Large intestine (tissue), 3 donors: ENCODE measurements around the gene FRY. TPM values are rescaled to one million over a fixed set of nuclear protein-coding genes. Genes with fewer than 3 reads are reported as not detected.

Experiments used
- DNase-seq, 2 donors: peaks; one replicate each; pipeline versions ENCODE4 v3.0.0 to v3.0.0-alpha.2; 2013
- H3K27ac ChIP-seq: one replicate; pipeline ENCODE4 v1.5.1; 2013; ENCODE audit warnings: low read length
- H3K27me3 ChIP-seq: 2 replicates; pipeline ENCODE4 v1.6.1; 2013; ENCODE audit warnings: low read length; ENCODE audit not compliant: control insufficient read depth, insufficient read depth
- H3K36me3 ChIP-seq: 2 replicates; pipeline ENCODE4 v1.6.1; 2013; ENCODE audit warnings: low read length; ENCODE audit not compliant: control insufficient read depth, insufficient read depth
- H3K4me1 ChIP-seq: one replicate; pipeline ENCODE4 v1.6.1; 2013; ENCODE audit warnings: low read length; ENCODE audit not compliant: control insufficient read depth, insufficient read depth
- H3K4me3 ChIP-seq: one replicate; pipeline ENCODE4 v1.5.1; 2013; ENCODE audit warnings: low read length
- H3K9me3 ChIP-seq: one replicate; pipeline ENCODE4 v1.6.1; 2013; ENCODE audit warnings: mild to moderate bottlenecking, low read depth, low read length, moderate library complexity; ENCODE audit not compliant: control insufficient read depth
- WGBS: methylation state at CpG from one replicate; pipeline ENCODE4 v1.1.5; 2013; ENCODE audit warnings: low lambda C conversion rate; ENCODE audit not compliant: insufficient coverage; 5-methylcytosine and 5-hydroxymethylcytosine counted together
- polyA plus RNA-seq: library from polyadenylated mRNA; unstranded; fragments of 120-200 nt; gene quantifications from one replicate; pipeline ENCODE4 v1.2.1, GENCODE V29; 2013

FRY gene
- polyA plus RNA-seq, 1 donor, result 12.4 TPM

- DNase-seq, result no peak
- WGBS, result no CpG with 5 or more reads among the region's 3 CpGs
Observed at GRCh38 chr13:32026623-32027022, 5.0 kb upstream of the FRY start.

GRCh38 chr13:32028711-32029110, 2.9 kb upstream of the FRY start:
- Histone ChIP-seq H3K4me1 (peaks cover 5% of the 10 kb centered on the region), H3K36me3 (no peaks in the 10 kb centered on the region), H3K27me3 (peaks cover 4% of the 10 kb centered on the region), H3K9me3 (no peaks in the 10 kb centered on the region), H3K4me3 (no peak overlapping the region), H3K27ac (no peak overlapping the region)
- WGBS, result 100% methylated on average over 1 of the region's 3 CpGs
- DNase-seq, result no peak

More at GRCh38 chr13:32026623-32027022, 5.0 kb upstream of the FRY start:
- Histone ChIP-seq H3K27me3 (peaks cover 4% of the 10 kb centered on the region), H3K27ac (no peak overlapping the region), H3K9me3 (no peaks in the 10 kb centered on the region), H3K4me3 (no peak overlapping the region), H3K36me3 (no peaks in the 10 kb centered on the region), H3K4me1 (peaks cover 5% of the 10 kb centered on the region)

GRCh38 chr13:32029684-32030083, 1.9 kb upstream of the FRY start:
- WGBS, result no CpG with 5 or more reads among the region's 6 CpGs
- no peak for DNase-seq

GRCh38 chr13:32031815-32032370, 319 bp downstream of the FRY start:
- Histone ChIP-seq H3K4me3 (peak overlapping the region; percentile 56), H3K36me3 (no peaks in the 10 kb centered on the region), H3K27ac (peak overlapping the region; percentile 54), H3K9me3 (no peaks in the 10 kb centered on the region), H3K27me3 (peaks cover 4% of the 10 kb centered on the region), H3K4me1 (peaks cover 12% of the 10 kb centered on the region)
- WGBS, result 50% methylated on average over 2 of the region's 3 CpGs
- DNase-seq, result no peak

More at GRCh38 chr13:32029684-32030083, 1.9 kb upstream of the FRY start:
- peaks cover 5% of the 10 kb centered on the region for H3K4me1 ChIP-seq
- peaks cover 4% of the 10 kb centered on the region for H3K27me3 ChIP-seq
- H3K36me3 ChIP-seq, result no peaks in the 10 kb centered on the region
- no peak overlapping the region for H3K27ac ChIP-seq
- no peak overlapping the region for H3K4me3 ChIP-seq
- no peaks in the 10 kb centered on the region for H3K9me3 ChIP-seq

- Histone ChIP-seq H3K27me3 (peaks cover 4% of the 10 kb centered on the region), H3K9me3 (no peaks in the 10 kb centered on the region), H3K36me3 (no peaks in the 10 kb centered on the region), H3K27ac (no peak overlapping the region), H3K4me1 (peaks cover 12% of the 10 kb centered on the region), H3K4me3 (no peak overlapping the region)
- no CpG with 5 or more reads among the region's 1 CpG for WGBS
- DNase-seq, result no peak
Observed at GRCh38 chr13:32032759-32033158, 1.2 kb downstream of the FRY start.

- H3K4me1 ChIP-seq, result peaks cover 12% of the 10 kb centered on the region
- peaks cover 4% of the 10 kb centered on the region for H3K27me3 ChIP-seq
- H3K27ac ChIP-seq, result no peak overlapping the region
- no peaks in the 10 kb centered on the region for H3K9me3 ChIP-seq
- H3K36me3 ChIP-seq, result no peaks in the 10 kb centered on the region
- no peak overlapping the region for H3K4me3 ChIP-seq
- DNase-seq, result no peak
- WGBS, result no CpG with 5 or more reads among the region's 3 CpGs
Observed at GRCh38 chr13:32033744-32034143, 2.2 kb downstream of the FRY start.

- no peak overlapping the region for H3K4me3 ChIP-seq
- H3K36me3 ChIP-seq, result no peaks in the 10 kb centered on the region
- peak; percentile 54 to 63 for DNase-seq
- WGBS, result 100% methylated on average over 1 of the region's 2 CpGs
- peaks cover 8% of the 10 kb centered on the region for H3K4me1 ChIP-seq
- H3K27ac ChIP-seq, result peak overlapping the region; percentile 7
- peaks cover 4% of the 10 kb centered on the region for H3K27me3 ChIP-seq
- no peaks in the 10 kb centered on the region for H3K9me3 ChIP-seq
Observed at GRCh38 chr13:32035716-32036115, 4.1 kb downstream of the FRY start.

GRCh38 chr13:32036126-32036695, 4.6 kb downstream of the FRY start:
- peaks cover 2% of the 10 kb centered on the region for H3K27me3 ChIP-seq
- no peak for DNase-seq
- H3K27ac ChIP-seq, result peak overlapping the region; percentile 7
- H3K36me3 ChIP-seq, result no peaks in the 10 kb centered on the region
- H3K9me3 ChIP-seq, result no peaks in the 10 kb centered on the region
- H3K4me1 ChIP-seq, result peaks cover 7% of the 10 kb centered on the region
- no peak overlapping the region for H3K4me3 ChIP-seq
- WGBS, result no CpG with 5 or more reads among the region's 4 CpGs

- peak in 1 of 2 donors; percentile 59 for DNase-seq
Observed at GRCh38 chr13:32036757-32037156, 5.2 kb downstream of the FRY start.

GRCh38 chr13:32037471-32037870, 5.9 kb downstream of the FRY start:
- Histone ChIP-seq H3K36me3 (no peaks in the 10 kb centered on the region), H3K4me3 (no peak overlapping the region), H3K27me3 (no peaks in the 10 kb centered on the region), H3K4me1 (peaks cover 7% of the 10 kb centered on the region), H3K27ac (no peak overlapping the region), H3K9me3 (no peaks in the 10 kb centered on the region)
- no peak for DNase-seq
- no CpG with 5 or more reads among the region's 2 CpGs for WGBS

More at GRCh38 chr13:32036757-32037156, 5.2 kb downstream of the FRY start:
- Histone ChIP-seq H3K36me3 (no peaks in the 10 kb centered on the region), H3K27me3 (no peaks in the 10 kb centered on the region), H3K9me3 (no peaks in the 10 kb centered on the region), H3K4me3 (no peak overlapping the region), H3K4me1 (peaks cover 7% of the 10 kb centered on the region), H3K27ac (no peak overlapping the region)
- WGBS, result no CpG with 5 or more reads among the region's 2 CpGs

GRCh38 chr13:32038343-32038742, 6.8 kb downstream of the FRY start:
- no peak overlapping the region for H3K27ac ChIP-seq
- 100% methylated on average over 2 of the region's 5 CpGs for WGBS
- DNase-seq, result no peak
- H3K27me3 ChIP-seq, result no peaks in the 10 kb centered on the region
- no peaks in the 10 kb centered on the region for H3K9me3 ChIP-seq
- no peak overlapping the region for H3K4me3 ChIP-seq
- peaks cover 7% of the 10 kb centered on the region for H3K4me1 ChIP-seq
- no peaks in the 10 kb centered on the region for H3K36me3 ChIP-seq
